OCI-LY7 (cell line): ENCODE measurements around the gene CEACAM18. TPM values are rescaled to one million over a fixed set of nuclear protein-coding genes. Genes with fewer than 3 reads are reported as not detected.

Source experiments
- BruUV-seq: library from RNA; stranded (reverse); fragments of 400-500 nt; replicated peaks from 2 replicates; lab custom pipeline; 2021; lab: Mats Ljungman, UMichigan
- CTCF ChIA-PET: fragments of 300-600 bp; sonication (Branson Sonifier 250); formaldehyde crosslinking; loops from one replicate; lab custom pipeline; 2022; ENCODE audit warnings: antibody characterized with exemption; ENCODE audit not compliant: unreplicated experiment; lab: Charles Lee
- POLR2A ChIA-PET: fragments of 300-600 bp; sonication (Branson Sonifier 250); formaldehyde crosslinking; loops from one replicate; lab custom pipeline; 2022; ENCODE audit warnings: antibody characterized with exemption; lab: Charles Lee
- DNase-seq: peaks from one replicate; pipeline ENCODE4 v3.0.0-alpha.2; 2015; ENCODE audit warnings: low spot score
- H2AFZ ChIP-seq: fragments of 200-600 bp; sonication (generic), shearing (Covaris generic); 2 replicates; pipeline ENCODE4 v1.6.1; 2014; ENCODE audit warnings: mild to moderate bottlenecking, antibody characterized with exemption, low read length, moderate library complexity
- H3K27ac ChIP-seq: fragments of 200-600 bp; sonication (generic); 2 replicates; pipeline ENCODE4 v1.5.1; 2014; ENCODE audit warnings: mixed run types, low read depth, mild to moderate bottlenecking, moderate library complexity, low read length, inconsistent platforms; ENCODE audit not compliant: poor library complexity, severe bottlenecking
- H3K36me3 ChIP-seq: fragments of 200-600 bp; sonication (generic); 2 replicates; pipeline ENCODE4 v1.6.1; 2014; ENCODE audit warnings: mild to moderate bottlenecking, antibody characterized with exemption, low read length, moderate library complexity, mixed read lengths; ENCODE audit not compliant: insufficient read depth
- H3K4me1 ChIP-seq: fragments of 200-600 bp; sonication (generic); 2 replicates; pipeline ENCODE4 v1.5.1; 2014; ENCODE audit warnings: mild to moderate bottlenecking, low read length; ENCODE audit not compliant: insufficient read depth, poor library complexity, severe bottlenecking
- H3K4me2 ChIP-seq: fragments of 200-600 bp; sonication (generic); 2 replicates; pipeline ENCODE4 v1.6.1; 2014; ENCODE audit warnings: mild to moderate bottlenecking, low read length
- H3K4me3 ChIP-seq: fragments of 200-600 bp; sonication (generic); 2 replicates; pipeline ENCODE4 v1.5.1; 2014; ENCODE audit warnings: mild to moderate bottlenecking, low read depth, low read length; ENCODE audit not compliant: poor library complexity, severe bottlenecking
- H3K79me2 ChIP-seq: fragments of 200-600 bp; sonication (generic); 2 replicates; pipeline ENCODE4 v1.6.1; 2016; ENCODE audit warnings: low read depth, mild to moderate bottlenecking, low read length, moderate library complexity, mixed read lengths; ENCODE audit not compliant: insufficient read depth
- H3K9me2 ChIP-seq: fragments of 200-600 bp; sonication (generic); 2 replicates; pipeline ENCODE4 v1.6.1; 2016; ENCODE audit warnings: mild to moderate bottlenecking, low read length, mixed read lengths; ENCODE audit not compliant: insufficient read depth
- H3K9me3 ChIP-seq: fragments of 200-600 bp; sonication (generic); 2 replicates; pipeline ENCODE4 v1.6.1; 2014; ENCODE audit warnings: mild to moderate bottlenecking, mixed run types, low read length, mixed read lengths
- H4K20me1 ChIP-seq: fragments of 200-600 bp; sonication (generic); 2 replicates; pipeline ENCODE4 v1.6.1; 2014; ENCODE audit warnings: mild to moderate bottlenecking, antibody characterized with exemption, low read length, moderate library complexity, mixed read lengths; ENCODE audit not compliant: insufficient read depth
- CTCF ChIP-seq: fragments of 200-600 bp; sonication (generic); conservative IDR thresholded peaks from 2 replicates; pipeline ENCODE4 v1.5.1; 2014; ENCODE audit warnings: mild to moderate bottlenecking, antibody characterized with exemption, low read length, moderate library complexity, mixed read lengths
- EZH2phosphoT487 ChIP-seq: fragments of 200-600 bp; sonication (generic); IDR thresholded peaks from 2 replicates; pipeline ENCODE4 v1.6.1; 2018; ENCODE audit warnings: low read depth, borderline replicate concordance, mild to moderate bottlenecking, mixed run types, antibody characterized with exemption, low read length, moderate library complexity, mixed read lengths
- intact Hi-C: fragments of 100-400 bp; cut with micrococcal nuclease; formaldehyde crosslinking; loops from one replicate; pipeline ENCODE4 v1.10.0; 2022; ENCODE audit not compliant: unreplicated experiment
- total RNA-seq, 2 experiments: library from RNA; depleted of rRNA in 1 of 2; stranded (reverse); fragments of >200 nt in 1 of 2; shearing (Covaris generic) in 1 of 2; gene quantifications; 2 replicates each; pipeline ENCODE4 v1.2.3, GENCODE V29; 2014 to 2022

CEACAM18 gene
- total RNA-seq, 2 experiments from 2014 or later, result not detected

- Histone ChIP-seq H3K27ac (no peak overlapping the region), H3K4me1 (no peaks in the 10 kb centered on the region), H3K9me2 (no peaks in the 10 kb centered on the region), H3K4me2 (no peak overlapping the region), H3K4me3 (no peak overlapping the region), H4K20me1 (no peaks in the 10 kb centered on the region), H2AFZ (no peak overlapping the region), H3K79me2 (no peaks in the 10 kb centered on the region), H3K36me3 (no peaks in the 10 kb centered on the region), H3K9me3 (no peaks in the 10 kb centered on the region)
- intact Hi-C loops, result no loop called here
- BruUV-seq, result no TSS peak
- ChIA-PET POLR2A (no interaction called here), CTCF (no interaction called here)
- TF ChIP-seq CTCF (no peak), EZH2phosphoT487 (no peak)
- no peak for DNase-seq
Measured at GRCh38 chr19:51505904-51506303, 27.6 kb downstream of the CEACAM18 start.

- intact Hi-C loops, result no loop called here
- CTCF ChIA-PET, result no interaction called here
- no peak overlapping the region for H3K27ac ChIP-seq
- no peaks in the 10 kb centered on the region for H3K4me1 ChIP-seq
- H3K4me3 ChIP-seq, result no peak overlapping the region
- no peaks in the 10 kb centered on the region for H3K9me3 ChIP-seq
- no peak overlapping the region for H3K4me2 ChIP-seq
- no peaks in the 10 kb centered on the region for H3K36me3 ChIP-seq
- H2AFZ ChIP-seq, result no peak overlapping the region
- no peak for DNase-seq
- no peaks in the 10 kb centered on the region for H4K20me1 ChIP-seq
- BruUV-seq, result no TSS peak
- no peaks in the 10 kb centered on the region for H3K9me2 ChIP-seq
- H3K79me2 ChIP-seq, result no peaks in the 10 kb centered on the region
- TF ChIP-seq CTCF, result no peak
- TF ChIP-seq EZH2phosphoT487, result no peak
- POLR2A ChIA-PET, result interaction anchor here (0.8 kb wide), 1 partner anchor 11 kb away, joined by 3 read pairs; no protein-coding TSS in a partner anchor
Measured at GRCh38 chr19:51507192-51507591, 28.9 kb downstream of the CEACAM18 start.

- CTCF ChIA-PET, result no interaction called here
- Histone ChIP-seq H3K4me2 (no peak overlapping the region), H2AFZ (no peak overlapping the region), H3K9me2 (no peaks in the 10 kb centered on the region), H3K4me3 (no peak overlapping the region), H4K20me1 (no peaks in the 10 kb centered on the region), H3K79me2 (no peaks in the 10 kb centered on the region), H3K27ac (no peak overlapping the region), H3K4me1 (no peaks in the 10 kb centered on the region), H3K9me3 (no peaks in the 10 kb centered on the region), H3K36me3 (no peaks in the 10 kb centered on the region)
- DNase-seq, result no peak
- POLR2A ChIA-PET, result no interaction called here
- BruUV-seq, result no TSS peak
- TF ChIP-seq EZH2phosphoT487 (no peak), CTCF (no peak)
- intact Hi-C loops, result no loop called here
Measured at GRCh38 chr19:51507640-51508058, 29.3 kb downstream of the CEACAM18 start.
